HL-60 (cell line): ENCODE measurements around the gene TARS1.

ENCODE experiments used
- DNase-seq, 2 experiments: peaks; one replicate each; pipeline ENCODE4 v3.0.0-alpha.2; 2010 to 2020; ENCODE audit warnings: low read depth in 1 of 2, low spot score in 1 of 2
- H3K27ac ChIP-seq: fragments of 250-450 bp; sonication (Bioruptor Pico); replicated peaks from 2 replicates; pipeline ENCODE4 v1.5.1; 2020; ENCODE audit warnings: mild to moderate bottlenecking, moderate library complexity
- H3K27me3 ChIP-seq: fragments of 250-450 bp; sonication (Bioruptor Pico); 2 replicates; pipeline ENCODE4 v1.5.1; 2021; ENCODE audit warnings: mild to moderate bottlenecking, moderate library complexity; ENCODE audit not compliant: insufficient read depth, poor library complexity, severe bottlenecking
- H3K4me3 ChIP-seq: replicated peaks from 2 replicates; pipeline ENCODE4 v1.5.1; 2011; ENCODE audit warnings: mild to moderate bottlenecking, control low read depth, low read length; ENCODE audit not compliant: insufficient read depth
- CTCF ChIP-seq: IDR thresholded peaks from one replicate; pipeline ENCODE4 v1.5.1; 2011; ENCODE audit warnings: low read length, control low read depth, inconsistent platforms; ENCODE audit not compliant: insufficient read depth
- GABPA ChIP-seq: IDR thresholded peaks from 2 replicates; pipeline ENCODE4 v1.6.1; 2012; ENCODE audit warnings: low read depth
- POLR2AphosphoS5 ChIP-seq: IDR thresholded peaks from 2 replicates; pipeline ENCODE4 v1.6.1; 2012; ENCODE audit warnings: low read depth
- REST ChIP-seq: IDR thresholded peaks from 2 replicates; pipeline ENCODE4 v1.6.1; 2012; ENCODE audit warnings: low read depth; ENCODE audit not compliant: insufficient replicate concordance
- SPI1 ChIP-seq: IDR thresholded peaks from 2 replicates; pipeline ENCODE4 v1.6.1; 2012; ENCODE audit warnings: low read depth, mild to moderate bottlenecking, borderline replicate concordance
- long read RNA-seq: library from polyadenylated mRNA; unstranded; transcript quantifications from one replicate; pipeline ENCODE4 v2.0.0, GENCODE V29; 2020

The TARS1 gene
- long read RNA-seq, full-length matches to known transcripts = 1,405 of 1,581 reads
- long read RNA-seq, partial matches to known transcripts = 134 of 1,581 reads
- long read RNA-seq, other reads (novel, unspliced or antisense) = 42 of 1,581 reads

DNA sequence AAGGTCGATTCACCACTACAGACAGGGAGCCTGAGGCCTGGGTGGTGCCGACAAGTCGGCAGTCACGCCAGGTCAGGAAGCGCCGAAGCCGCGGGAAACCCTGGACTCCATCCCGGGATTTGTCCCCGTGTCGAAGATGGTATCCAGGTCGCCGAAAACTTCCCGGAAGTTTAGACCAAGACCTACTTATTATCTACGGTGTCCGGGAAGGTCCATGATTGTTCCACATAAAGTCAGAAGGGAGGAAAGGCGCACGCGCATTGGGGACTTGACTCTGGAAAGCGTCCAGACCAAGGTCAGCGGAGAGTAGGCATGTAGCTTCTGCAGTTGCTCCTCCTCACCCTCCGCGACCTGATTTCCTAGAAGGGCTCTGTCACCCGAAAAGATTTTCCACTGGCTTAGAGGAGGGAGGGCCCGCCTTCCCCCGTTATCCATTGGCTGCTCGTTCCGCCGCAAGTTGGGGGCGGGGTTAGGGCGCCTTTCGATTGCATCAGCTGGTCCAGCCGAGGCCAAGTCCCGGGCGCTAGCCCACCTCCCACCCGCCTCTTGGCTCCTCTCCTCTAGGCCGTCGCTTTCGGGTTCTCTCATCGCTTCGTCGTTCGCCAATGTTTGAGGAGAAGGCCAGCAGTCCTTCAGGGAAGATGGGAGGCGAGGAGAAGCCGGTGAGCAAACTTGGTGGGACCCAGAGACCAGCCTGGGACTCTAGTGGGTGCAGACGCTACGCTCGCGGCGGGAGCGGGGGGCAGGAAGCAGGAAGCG is at the start of gene TARS1:
TARS1 (plus strand) TSS at position 484 of the 759 bp plus-strand sequence; CDS start at position 606, 122 bp downstream.
- H3K27me3 ChIP-seq = no peaks in the 10 kb centered on the region
- DNase-seq = peak; percentile 99 to 100
- no peak; the same call in 1 of the 2 replicates for TF ChIP-seq SPI1
- no peak for TF ChIP-seq REST
- peak; percentile 79 for TF ChIP-seq POLR2AphosphoS5
- 0 out of 2 replicates have a peak, but pooled peaks have one; percentile 7 for TF ChIP-seq GABPA
- TF ChIP-seq CTCF = no peak
- H3K27ac ChIP-seq = peak within 1 kb of the TSS; percentile 91
- peak within 1 kb of the TSS; percentile 95 for H3K4me3 ChIP-seq

- Histone ChIP-seq H3K27ac (no peak overlapping the region), H3K27me3 (peaks cover 3% of the 10 kb centered on the region), H3K4me3 (no peak overlapping the region)
- TF ChIP-seq POLR2AphosphoS5 (no peak), SPI1 (no peak), REST (no peak), GABPA (no peak), CTCF (no peak)
- no peak for DNase-seq
Measured at GRCh38 chr5:33398501-33398900, 42.3 kb upstream of the TARS1 start.

- no peak overlapping the region for H3K27ac ChIP-seq
- TF ChIP-seq CTCF (no peak), SPI1 (peak; percentile 85)
- DNase-seq = peak in 1 of 2 experiments; percentile 12
- peaks cover 3% of the 10 kb centered on the region for H3K27me3 ChIP-seq
- H3K4me3 ChIP-seq = no peak overlapping the region
Measured at GRCh38 chr5:33400675-33401074, 40.1 kb upstream of the TARS1 start.
